GM12891 (cell line): Measurements from ENCODE around the gene CSAG1.
"Not testable (repeated sequence)": the region's sequence is repeated elsewhere in the genome, so short reads cannot be mapped to it uniquely, and the experiment has no call there.

Source experiments
- POLR2A ChIP-seq: IDR thresholded peaks from 2 replicates; pipeline ENCODE4 v1.6.1; 2011; ENCODE audit warnings: low read depth, low read length, control low read depth
- POLR2AphosphoS5 ChIP-seq: IDR thresholded peaks from 2 replicates; pipeline ENCODE4 v1.6.1; 2011; ENCODE audit warnings: low read depth, low read length, control low read depth
- SPI1 ChIP-seq: IDR thresholded peaks from 2 replicates; pipeline ENCODE4 v1.6.1; 2011; ENCODE audit warnings: low read depth, low read length, control low read depth
- TAF1 ChIP-seq: IDR thresholded peaks from 2 replicates; pipeline ENCODE4 v1.6.1; 2011; ENCODE audit warnings: low read depth, low read length, control low read depth

DNA sequence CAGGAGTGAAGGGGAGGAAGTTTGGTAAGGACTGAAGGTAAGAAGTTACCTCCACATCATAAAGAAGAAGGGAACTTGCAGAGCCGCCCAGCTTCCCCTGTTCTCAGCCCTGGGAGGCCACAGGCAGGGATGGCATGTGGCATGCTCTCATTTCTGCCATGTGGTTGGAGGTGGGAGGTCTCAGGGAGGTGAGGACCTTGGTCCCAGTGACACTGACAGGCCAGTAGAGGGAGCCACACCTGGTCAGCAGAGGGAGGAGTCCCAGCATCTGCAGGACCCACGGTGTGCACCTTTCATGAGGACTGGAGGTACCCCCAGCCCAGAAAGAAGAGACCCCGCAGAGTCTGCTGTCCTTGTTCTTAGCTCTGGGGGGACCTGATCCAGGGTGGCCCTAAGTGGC is 52.5 kb downstream of the CSAG1 start:
- not testable (repeated sequence) for TF ChIP-seq POLR2A, TAF1, POLR2AphosphoS5, SPI1
